AG08396 (cell line): ENCODE measurements around the gene PHKG1.
A peak's percentile ranks its signal among the peaks of the same experiment; 100 is the strongest.
"Not testable (repeated sequence)": the region's sequence is repeated elsewhere in the genome, so short reads cannot be mapped to it uniquely, and the experiment has no call there.

Experiments used
- DNase-seq: peaks from one replicate; pipeline ENCODE4 v3.0.0; 2012; ENCODE audit warnings: low spot score, mixed read lengths

Gene PHKG1

DNA sequence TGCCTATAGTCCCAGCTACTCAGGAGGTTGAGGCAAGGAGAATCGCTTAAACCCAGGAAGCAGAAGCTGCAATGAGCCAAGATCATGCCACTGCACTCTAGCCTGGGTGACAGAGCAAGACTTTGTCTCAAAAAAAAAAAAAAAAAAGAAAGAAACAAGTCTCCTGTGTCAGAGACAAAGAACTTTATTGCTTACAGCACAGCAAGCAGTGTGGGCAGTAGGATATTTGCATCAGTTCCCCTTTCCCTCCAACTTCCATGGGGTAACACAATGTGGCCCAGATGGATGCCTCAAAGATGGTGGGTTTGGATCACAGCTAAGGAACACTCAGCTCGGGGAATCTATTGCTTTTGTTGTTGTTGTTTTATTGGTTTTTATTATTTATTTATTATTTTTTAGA lies 47.0 kb downstream of the PHKG1 start:
- not testable (repeated sequence) for DNase-seq

DNA sequence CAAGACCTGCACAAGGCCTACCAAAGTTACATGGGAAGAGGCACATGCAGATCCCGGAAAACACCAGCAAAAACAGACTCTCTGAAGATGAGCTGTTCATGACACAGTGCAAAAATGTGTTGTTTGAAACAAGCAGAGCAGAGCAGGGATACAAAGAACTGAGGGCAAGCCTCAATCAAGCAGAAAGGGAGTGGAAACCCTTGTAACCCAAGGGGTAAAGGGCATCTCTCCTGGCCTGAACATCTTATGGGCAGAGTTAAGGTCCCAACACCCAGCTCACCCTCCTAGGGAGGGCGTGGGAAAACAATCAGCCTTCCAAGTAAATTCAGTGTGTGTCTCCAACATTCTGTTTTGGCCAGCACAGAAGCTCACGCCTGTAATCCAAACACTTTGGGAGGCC lies 52.0 kb downstream of the PHKG1 start:
- DNase-seq: no peak

DNA sequence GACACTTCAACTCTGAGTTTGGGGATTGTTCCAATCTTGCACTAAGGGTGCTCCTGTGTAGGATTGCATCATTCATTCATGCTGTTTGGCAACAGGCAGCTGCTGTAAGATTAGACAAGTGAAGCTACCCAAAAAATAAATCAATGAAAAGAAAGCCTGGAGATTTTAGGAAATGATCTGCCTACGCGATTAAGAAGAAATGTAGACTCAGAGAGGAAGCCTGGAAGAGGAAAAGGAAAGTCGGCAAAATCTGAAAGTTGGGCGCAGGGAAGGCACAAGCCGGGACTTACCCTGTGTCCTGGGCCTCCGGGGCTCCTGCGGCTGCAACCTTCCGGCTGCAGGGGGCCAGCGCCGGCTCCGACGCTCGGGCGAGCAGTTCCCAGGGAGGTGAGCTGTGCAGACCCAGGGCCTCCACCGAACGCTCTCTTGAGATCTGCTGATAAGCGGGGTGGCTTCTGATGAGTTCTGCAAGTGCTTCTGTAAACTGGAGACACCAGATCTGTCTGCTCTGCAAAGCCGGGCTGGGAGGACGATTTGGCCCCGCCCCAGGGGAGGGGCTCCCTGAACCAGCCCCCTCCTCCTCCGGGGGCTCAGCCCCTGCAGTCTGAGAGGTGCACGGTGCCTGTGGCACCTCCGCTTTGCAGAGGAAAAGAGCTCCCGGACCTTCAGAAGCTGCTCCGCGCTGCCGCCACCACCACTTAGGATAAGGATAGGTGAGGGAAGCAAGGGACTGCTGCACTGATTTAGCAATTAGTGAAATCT lies 58.9 kb downstream of the PHKG1 start:
- peak; percentile 66 for DNase-seq

DNA sequence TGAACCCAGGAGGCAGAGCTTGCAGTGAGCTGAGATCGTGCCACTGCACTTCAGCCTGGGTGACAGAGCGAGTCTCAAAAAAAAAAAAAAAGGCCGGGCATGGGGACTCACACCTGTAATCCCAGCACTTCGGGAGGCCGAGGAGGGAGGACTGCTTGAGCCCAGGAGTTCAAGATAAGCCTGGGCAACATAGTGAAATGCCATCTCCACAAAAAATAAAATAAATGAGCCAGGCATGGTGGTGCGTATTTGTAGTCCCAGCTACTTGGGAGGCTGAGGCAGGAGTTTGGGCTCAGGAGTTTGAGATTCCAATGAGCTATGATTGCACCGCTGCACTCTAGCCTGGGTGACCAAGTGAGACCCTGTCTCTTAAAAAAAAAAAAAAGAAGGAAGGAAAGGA lies 60.2 kb downstream of the PHKG1 start:
- DNase-seq: not testable (repeated sequence)

DNA sequence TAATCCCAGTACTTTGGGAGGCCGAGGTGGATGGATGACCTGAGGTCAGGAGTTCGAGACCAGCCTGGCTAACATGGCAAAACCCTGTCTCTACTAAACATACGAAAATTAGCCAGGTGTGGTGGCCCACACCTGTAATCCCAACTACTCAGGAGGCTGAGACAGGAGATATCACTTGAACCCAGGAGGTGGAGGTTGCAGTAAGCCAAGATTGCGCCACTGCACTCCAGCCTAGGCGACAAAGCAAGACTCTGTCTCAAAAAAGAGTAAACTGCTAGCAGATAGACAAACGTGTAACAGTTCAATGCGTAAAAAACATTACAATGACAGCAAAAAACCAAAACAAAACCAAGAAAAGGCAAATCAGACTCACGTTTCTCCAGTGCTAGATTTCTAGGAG lies 61.2 kb downstream of the PHKG1 start:
- DNase-seq: not testable (repeated sequence)

DNA sequence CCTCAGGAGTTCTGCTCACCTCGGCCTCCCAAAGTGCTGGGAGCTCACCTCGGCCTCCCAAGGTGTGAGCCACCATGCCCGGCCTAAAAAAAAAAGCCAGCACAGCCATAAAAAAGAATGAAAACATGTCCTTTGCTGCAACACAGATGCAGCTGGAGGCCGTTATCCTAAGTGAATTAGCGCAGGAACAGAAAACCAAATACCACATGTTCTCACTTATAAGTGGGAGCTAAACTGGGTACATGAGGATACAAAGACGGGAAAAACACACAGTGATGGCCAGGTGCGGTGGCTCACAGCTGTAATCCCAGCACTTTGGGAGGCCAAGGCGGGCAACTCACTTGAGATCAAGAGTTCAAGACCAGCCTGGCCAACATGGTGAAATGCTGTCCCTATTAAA lies 62.4 kb downstream of the PHKG1 start:
- no peak for DNase-seq
